ENCODE data around the gene ABCC3.

The ABCC3 gene, protein sequence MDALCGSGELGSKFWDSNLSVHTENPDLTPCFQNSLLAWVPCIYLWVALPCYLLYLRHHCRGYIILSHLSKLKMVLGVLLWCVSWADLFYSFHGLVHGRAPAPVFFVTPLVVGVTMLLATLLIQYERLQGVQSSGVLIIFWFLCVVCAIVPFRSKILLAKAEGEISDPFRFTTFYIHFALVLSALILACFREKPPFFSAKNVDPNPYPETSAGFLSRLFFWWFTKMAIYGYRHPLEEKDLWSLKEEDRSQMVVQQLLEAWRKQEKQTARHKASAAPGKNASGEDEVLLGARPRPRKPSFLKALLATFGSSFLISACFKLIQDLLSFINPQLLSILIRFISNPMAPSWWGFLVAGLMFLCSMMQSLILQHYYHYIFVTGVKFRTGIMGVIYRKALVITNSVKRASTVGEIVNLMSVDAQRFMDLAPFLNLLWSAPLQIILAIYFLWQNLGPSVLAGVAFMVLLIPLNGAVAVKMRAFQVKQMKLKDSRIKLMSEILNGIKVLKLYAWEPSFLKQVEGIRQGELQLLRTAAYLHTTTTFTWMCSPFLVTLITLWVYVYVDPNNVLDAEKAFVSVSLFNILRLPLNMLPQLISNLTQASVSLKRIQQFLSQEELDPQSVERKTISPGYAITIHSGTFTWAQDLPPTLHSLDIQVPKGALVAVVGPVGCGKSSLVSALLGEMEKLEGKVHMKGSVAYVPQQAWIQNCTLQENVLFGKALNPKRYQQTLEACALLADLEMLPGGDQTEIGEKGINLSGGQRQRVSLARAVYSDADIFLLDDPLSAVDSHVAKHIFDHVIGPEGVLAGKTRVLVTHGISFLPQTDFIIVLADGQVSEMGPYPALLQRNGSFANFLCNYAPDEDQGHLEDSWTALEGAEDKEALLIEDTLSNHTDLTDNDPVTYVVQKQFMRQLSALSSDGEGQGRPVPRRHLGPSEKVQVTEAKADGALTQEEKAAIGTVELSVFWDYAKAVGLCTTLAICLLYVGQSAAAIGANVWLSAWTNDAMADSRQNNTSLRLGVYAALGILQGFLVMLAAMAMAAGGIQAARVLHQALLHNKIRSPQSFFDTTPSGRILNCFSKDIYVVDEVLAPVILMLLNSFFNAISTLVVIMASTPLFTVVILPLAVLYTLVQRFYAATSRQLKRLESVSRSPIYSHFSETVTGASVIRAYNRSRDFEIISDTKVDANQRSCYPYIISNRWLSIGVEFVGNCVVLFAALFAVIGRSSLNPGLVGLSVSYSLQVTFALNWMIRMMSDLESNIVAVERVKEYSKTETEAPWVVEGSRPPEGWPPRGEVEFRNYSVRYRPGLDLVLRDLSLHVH (N-terminal part only)

DNA sequence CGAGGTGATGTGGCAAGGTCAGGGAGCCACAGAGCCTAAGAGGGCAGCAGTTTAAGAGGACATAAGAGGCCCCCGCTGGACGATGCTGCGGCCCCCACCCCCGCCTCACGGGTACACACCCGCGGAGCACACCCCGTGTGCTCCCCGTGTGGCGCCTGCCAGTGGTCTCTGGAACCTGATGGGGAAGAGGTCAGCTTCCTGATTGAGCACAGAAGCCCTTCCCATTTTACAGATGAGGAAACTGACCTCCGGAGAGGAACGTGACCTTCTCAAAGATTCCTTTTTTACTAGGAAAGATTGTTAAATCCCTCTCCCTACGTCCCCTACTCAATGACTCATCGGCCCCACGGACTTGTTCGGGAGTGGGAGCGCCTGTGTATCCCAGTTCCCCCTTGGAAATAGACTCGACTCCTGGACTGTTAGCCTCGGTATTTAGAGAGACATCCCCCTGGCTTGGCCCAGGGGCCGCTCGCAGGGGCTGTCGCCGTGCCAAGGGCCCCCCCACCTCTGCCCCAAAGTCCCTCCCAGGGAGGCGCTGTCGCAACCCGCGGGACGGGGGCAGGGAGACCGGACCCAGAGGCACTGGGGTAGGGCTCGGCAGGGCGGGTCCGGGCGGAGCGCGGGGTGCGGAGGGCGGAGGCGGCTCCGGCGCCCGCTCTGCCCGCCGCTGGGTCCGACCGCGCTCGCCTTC, at the start of gene ABCC3:
ABCC3 (plus strand) TSS at position 658 of the 691 bp plus-strand sequence. CDS start 56 bp downstream, outside the sequence.
- no peak for DNase-seq (ENCODE audit: low read depth in 3 of 3, low spot score in 1 of 3)

- DNase-seq (ENCODE audit: low read depth in 3 of 3, low spot score in 1 of 3): no peak
Observed at GRCh38 chr17:50585346-50585745, 49.3 kb upstream of the ABCC3 start.

DNA sequence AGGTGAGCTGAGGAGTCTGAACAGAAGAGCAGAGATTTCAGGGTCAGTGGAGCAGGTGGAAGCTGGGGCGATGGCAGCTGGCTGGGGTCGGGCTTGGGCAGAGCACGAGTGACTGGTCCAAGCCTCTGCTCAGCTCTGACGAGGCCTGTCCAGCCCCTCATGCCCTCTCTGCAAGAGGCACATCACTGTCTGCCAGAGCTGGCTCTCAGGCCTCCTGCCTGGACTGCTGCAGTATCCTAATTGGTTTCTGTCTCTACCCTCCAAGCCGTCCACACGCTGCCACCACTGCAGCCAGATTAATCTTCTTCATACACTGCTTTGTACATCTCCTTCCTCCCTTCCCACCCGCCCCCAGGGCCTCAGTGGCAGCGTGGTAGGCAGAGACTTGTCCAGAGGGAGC, 48.8 kb upstream of the ABCC3 start:
- no peak for DNase-seq (ENCODE audit: low read depth in 3 of 3, low spot score in 1 of 3)

GRCh38 chr17:50586421-50587247, 48.0 kb upstream of the ABCC3 start:
- no peak for DNase-seq (ENCODE audit: low read depth in 3 of 3, low spot score in 1 of 3)

GRCh38 chr17:50587571-50587970, 47.1 kb upstream of the ABCC3 start:
- DNase-seq (ENCODE audit: low read depth in 3 of 3, low spot score in 1 of 3): no peak

DNA sequence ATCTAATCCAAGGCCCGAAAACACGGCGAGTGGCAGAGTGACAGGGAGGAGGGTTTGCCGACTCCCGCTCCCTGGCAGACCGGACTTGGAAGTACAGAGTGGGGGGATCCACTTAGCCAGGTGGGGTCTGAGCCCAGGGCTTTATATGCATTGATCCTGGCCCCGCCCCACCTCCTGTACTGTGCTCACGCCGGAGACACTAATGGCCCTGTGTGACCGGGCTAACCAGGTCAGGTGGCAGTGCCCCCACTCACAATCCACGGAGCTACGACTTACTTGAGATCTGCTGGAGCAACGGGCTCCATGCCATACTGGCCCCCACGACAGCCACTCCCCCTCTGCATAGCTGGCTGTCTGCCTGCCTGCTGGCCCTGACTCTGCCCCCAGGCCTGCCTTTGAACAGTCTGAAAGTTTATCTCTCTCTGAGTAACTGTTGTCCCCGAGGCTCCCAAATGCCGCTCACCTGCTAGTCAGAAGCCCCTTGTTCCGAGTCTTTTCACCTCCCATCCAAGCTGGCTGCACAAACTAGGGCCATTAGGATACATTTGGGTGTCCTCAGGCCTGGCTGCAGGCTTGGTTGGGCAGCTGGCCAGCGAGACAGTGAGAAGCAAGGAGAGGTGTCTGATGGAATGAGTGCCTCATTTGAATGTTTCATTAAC, 46.2 kb upstream of the ABCC3 start:
- no peak for DNase-seq (ENCODE audit: low read depth in 3 of 3, low spot score in 1 of 3)

GRCh38 chr17:50589095-50589705, 45.5 kb upstream of the ABCC3 start:
- DNase-seq (ENCODE audit: low read depth in 3 of 3, low spot score in 1 of 3): no peak

DNA sequence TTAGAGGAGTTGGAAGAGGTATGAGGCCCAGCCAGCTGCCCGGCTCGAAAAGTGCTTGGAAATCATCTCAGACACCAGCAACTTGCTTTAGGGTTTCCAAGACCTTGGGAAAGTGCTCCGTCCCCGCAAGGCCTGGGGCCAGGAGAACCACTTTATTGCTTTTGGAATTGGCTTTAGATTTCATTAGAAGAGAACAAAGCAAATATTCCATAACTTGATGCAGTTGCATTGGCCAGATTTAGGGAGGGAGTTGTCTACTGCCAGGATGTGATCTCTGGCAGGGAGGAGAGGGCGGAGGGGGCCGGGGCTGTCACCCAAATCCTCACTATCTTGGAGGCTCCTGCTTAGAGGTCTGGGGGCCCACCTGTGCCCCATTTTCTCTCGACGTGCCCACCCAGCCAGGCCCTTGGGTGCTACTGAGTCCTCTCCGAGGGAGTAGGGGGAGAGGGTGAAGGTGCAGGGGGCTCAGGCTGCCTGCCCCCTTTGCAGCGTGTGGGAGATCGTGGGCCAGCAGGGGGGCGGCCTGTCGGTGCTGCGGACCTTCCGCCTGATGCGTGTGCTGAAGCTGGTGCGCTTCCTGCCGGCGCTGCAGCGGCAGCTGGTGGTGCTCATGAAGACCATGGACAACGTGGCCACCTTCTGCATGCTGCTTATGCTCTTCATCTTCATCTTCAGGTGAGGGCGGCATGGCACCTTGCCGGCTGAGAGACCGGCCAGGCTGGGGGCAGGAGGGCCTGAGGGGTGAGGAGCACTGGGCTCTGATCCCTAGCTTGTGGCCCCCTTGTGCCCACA, 43.5 kb upstream of the ABCC3 start:
- no peak for DNase-seq (ENCODE audit: low read depth in 3 of 3, low spot score in 1 of 3)

DNA sequence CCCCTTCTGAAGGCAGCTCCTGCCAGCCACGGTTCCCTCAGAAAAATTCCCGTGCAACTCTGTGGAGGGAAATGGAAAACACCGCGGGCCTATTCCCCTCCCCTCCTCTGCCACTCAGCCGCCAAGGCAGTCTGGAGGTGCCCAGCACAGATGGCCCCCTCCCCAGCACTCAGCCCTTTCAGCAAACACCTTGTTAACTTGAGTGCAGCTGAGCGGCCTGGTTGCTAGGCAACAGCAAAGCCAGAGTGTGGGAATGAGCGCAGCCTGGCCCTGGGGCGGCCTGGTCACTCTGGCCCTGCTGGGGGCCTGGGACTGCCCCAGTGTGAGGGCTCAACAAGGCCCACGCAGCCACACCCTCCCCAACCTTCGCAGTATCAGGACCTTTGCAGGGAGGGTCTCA, 41.4 kb upstream of the ABCC3 start:
- no peak for DNase-seq (ENCODE audit: low read depth in 3 of 3, low spot score in 1 of 3)

DNA sequence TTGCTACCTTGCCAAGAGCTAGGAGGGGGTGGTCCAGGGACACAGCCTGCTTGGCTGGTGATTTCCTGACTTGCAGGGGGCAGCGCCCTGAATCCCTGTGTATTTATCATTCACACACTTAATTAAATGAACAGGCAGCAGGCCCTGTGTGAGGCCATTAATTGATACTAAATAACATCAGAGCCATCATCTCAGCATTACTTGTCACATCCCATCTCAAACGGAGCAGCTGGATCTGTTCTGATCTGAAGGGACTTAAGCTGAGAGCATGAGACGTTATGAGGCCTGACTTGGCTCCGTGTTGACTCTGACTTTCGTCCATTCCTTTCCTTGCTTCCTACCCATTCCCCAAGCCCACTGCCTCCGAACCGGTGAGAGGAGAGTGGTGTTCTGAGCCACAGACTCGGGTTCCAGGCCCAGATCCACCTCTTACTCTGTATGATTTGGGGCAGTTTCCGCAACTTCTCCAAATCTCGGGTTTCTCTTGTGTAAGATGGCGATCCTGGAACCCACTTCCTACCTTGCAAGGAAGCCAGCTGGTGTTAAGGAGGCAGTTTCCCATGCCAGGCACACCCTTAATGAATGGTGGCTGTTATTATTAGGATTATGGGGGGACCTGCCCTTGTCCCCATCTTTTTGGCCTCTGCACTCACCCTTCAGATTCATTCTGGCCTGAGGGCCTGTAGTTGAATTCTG, 40.4 kb upstream of the ABCC3 start:
- DNase-seq (ENCODE audit: low read depth in 3 of 3, low spot score in 1 of 3): no peak

- DNase-seq (ENCODE audit: low read depth in 3 of 3, low spot score in 1 of 3): no peak
Observed at GRCh38 chr17:50594892-50595291, 39.8 kb upstream of the ABCC3 start.

DNA sequence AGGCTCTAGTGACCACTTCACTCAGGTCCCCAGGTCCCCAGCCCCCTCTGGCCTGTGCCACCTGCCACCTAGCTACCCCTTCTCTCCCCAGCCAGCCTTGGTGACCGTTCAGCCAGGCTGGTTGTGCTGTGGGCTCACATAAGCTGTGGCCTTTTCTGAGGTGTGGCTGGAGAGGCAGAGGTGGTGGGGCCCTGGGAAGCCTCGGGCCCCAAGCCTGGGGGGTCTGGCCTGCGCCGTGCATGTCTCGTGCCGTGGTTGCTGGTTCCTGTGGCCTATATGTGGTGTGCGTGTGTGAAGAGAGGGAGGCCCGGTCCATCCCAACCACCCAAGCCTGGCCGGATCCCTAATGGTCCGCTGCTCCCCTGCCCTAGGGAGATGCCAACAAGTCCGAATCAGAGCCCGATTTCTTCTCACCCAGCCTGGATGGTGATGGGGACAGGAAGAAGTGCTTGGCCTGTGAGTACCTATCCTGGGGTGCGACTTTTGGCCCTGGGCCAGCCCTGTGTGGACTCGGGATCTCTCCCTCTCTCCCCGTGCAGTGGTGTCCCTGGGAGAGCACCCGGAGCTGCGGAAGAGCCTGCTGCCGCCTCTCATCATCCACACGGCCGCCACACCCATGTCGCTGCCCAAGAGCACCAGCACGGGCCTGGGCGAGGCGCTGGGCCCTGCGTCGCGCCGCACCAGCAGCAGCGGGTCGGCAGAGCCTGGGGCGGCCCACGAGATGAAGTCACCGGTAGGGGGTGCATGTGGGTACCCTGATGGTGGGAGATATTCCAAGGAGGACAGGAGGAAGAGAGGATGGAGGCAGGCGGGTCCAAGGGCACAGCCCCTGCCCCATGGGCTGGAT, 38.3 kb upstream of the ABCC3 start:
- no peak for DNase-seq (ENCODE audit: low read depth in 3 of 3, low spot score in 1 of 3)

GRCh38 chr17:50598487-50598886, 36.2 kb upstream of the ABCC3 start:
- no peak for DNase-seq (ENCODE audit: low read depth in 3 of 3, low spot score in 1 of 3)

DNA sequence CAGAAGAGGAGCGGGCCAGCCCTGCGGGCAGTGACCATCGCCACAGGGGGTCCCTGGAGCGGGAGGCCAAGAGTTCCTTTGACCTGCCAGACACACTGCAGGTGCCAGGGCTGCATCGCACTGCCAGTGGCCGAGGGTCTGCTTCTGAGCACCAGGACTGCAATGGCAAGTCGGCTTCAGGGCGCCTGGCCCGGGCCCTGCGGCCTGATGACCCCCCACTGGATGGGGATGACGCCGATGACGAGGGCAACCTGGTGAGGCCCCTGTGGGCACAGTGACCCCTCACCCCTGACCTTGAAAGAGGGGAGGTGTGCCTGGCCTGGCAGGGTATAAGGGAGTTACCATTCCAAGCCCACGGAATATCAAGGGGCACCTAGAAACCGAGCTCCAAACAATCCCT, 35.1 kb upstream of the ABCC3 start:
- DNase-seq (ENCODE audit: low read depth in 3 of 3, low spot score in 1 of 3): no peak

DNA sequence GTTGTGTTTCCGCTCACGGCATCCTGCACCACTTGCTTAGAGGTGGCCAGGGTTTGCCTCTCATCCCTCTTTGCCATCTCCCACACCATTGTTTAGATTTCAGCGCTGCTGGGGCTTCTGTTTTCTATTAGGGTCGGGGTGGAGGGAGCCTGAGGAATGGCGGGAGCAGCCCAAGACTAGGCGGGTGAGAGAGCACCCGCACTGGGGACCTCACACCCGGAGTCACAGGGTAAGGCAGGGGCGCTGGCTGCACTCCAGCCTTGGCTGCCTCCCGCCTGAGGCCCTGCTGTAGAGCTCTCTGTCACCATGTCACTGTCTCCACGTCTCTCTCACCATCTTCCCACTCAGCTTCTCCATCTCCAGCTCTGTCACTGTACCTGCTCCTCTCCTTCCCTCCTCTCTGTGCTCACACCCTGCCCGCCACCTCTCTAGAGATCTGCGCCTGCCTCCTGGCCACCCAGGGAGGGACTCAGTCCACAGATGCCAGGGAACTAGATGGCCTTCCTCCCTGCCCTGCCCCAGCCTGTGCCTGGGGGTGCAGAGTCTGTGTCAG, 32.8 kb upstream of the ABCC3 start:
- no peak for DNase-seq (ENCODE audit: low read depth in 3 of 3, low spot score in 1 of 3)

DNA sequence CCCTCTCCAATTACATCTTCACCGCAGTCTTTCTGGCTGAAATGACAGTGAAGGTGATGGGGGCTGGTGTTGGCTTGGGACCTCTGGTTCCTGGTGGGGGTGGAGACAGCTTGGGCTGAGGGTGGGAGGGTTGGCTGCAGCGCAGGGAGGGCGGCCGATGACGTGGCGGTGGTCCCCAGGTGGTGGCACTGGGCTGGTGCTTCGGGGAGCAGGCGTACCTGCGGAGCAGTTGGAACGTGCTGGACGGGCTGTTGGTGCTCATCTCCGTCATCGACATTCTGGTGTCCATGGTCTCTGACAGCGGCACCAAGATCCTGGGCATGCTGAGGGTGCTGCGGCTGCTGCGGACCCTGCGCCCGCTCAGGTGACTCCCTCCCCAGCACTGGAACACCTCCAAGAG, 31.8 kb upstream of the ABCC3 start:
- DNase-seq (ENCODE audit: low read depth in 3 of 3, low spot score in 1 of 3): no peak

Measured in stimulated activated CD4-positive, alpha-beta T cell treated with anti-CD3 and anti-CD28 coated beads, TNF-alpha, amount 100 ng/mL, for 1 hour (primary cell).